Epithelial cell of esophagus (primary cell): ENCODE measurements around the gene ACSL4.

Source experiments
- DNase-seq: peaks from one replicate; pipeline ENCODE4 v3.0.0; 2010; ENCODE audit warnings: low read depth
- H3K4me3 ChIP-seq: 2 replicates; pipeline ENCODE4 v1.5.1; 2011; ENCODE audit warnings: mild to moderate bottlenecking, low read length, control low read depth
- CTCF ChIP-seq: IDR thresholded peaks from 2 replicates; pipeline ENCODE4 v1.5.1; 2011; ENCODE audit warnings: low read depth, mild to moderate bottlenecking, low read length, control low read depth, inconsistent platforms; ENCODE audit not compliant: insufficient read depth; ENCODE audit errors: missing control alignments

The ACSL4 gene

GRCh38 chrX:109732807-109733612 lies at the start of gene ACSL4:
Gene ACSL4 (minus strand): TSS chrX:109733257. CDS start chrX:109683363, 49,894 bp downstream.
- no peak for TF ChIP-seq CTCF
- peak within 1 kb of the TSS; percentile 81 for H3K4me3 ChIP-seq
- peak; percentile 83 for DNase-seq

GRCh38 chrX:109777749-109778148 lies 44.7 kb upstream of the ACSL4 start:
- no peak overlapping the region for H3K4me3 ChIP-seq
- DNase-seq, result no peak
- no peak for TF ChIP-seq CTCF

- H3K4me3 ChIP-seq, result no peak overlapping the region
- TF ChIP-seq CTCF, result no peak
- no peak for DNase-seq
Observed at GRCh38 chrX:109776986-109777385, 43.9 kb upstream of the ACSL4 start.

- no peak for TF ChIP-seq CTCF
- no peak overlapping the region for H3K4me3 ChIP-seq
- no peak for DNase-seq
Observed at GRCh38 chrX:109776432-109776831, 43.4 kb upstream of the ACSL4 start.

- DNase-seq, result no peak
- no peak for TF ChIP-seq CTCF
- H3K4me3 ChIP-seq, result no peak overlapping the region
Observed at GRCh38 chrX:109775386-109775785, 42.3 kb upstream of the ACSL4 start.

GRCh38 chrX:109774706-109775105 lies 41.6 kb upstream of the ACSL4 start:
- DNase-seq, result peak; percentile 76
- H3K4me3 ChIP-seq, result no peak overlapping the region
- TF ChIP-seq CTCF, result no peak

- H3K4me3 ChIP-seq, result no peak overlapping the region
- DNase-seq, result no peak
- no peak for TF ChIP-seq CTCF
Observed at GRCh38 chrX:109774136-109774535, 41.1 kb upstream of the ACSL4 start.
